HG03342 (cell line): ENCODE results near the gene TMEM132C.

Experiments used
- ATAC-seq: cut with Tn5 transposase; IDR thresholded peaks from one replicate; pipeline ENCODE4 v1.9.1; 2021; ENCODE audit warnings: mild to moderate bottlenecking, moderate library complexity; ENCODE audit not compliant: unreplicated experiment

TMEM132C gene

DNA sequence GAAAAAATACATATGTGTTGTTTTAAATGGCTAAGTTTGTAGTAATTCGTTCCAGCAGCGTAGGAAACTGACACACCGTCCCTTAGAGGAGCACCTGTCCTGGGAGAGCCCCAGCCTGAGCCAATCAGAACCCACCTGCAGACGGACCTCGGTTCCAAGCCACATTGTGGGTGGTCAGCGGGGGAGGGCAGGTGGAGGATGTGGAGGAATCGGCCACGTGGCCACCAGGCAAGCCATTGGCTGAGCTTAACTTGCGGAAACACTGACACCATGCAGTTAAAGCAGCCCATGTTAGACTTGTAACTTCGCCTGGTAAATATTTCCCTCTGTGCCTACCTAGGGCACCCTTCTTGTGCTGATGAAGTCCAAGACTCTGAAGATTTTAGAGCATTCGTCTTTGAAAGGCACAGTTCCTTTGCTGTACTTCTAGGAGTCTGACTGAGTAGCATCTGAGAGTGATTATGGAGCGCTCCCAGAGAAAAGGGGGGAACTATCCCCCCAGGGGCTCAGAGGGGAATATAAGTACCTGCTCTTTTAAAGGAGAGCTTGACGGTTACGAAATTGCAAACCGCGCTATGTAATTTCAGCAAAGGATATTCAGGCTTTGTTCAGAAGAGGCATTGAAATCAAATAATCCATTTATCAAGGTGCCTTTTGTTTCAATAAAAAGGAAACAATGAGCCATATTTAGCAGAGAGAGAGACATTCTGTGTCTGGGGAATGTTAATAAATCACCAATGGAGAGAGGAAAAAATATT is 135.7 kb downstream of the TMEM132C start:
- no peak for ATAC-seq

DNA sequence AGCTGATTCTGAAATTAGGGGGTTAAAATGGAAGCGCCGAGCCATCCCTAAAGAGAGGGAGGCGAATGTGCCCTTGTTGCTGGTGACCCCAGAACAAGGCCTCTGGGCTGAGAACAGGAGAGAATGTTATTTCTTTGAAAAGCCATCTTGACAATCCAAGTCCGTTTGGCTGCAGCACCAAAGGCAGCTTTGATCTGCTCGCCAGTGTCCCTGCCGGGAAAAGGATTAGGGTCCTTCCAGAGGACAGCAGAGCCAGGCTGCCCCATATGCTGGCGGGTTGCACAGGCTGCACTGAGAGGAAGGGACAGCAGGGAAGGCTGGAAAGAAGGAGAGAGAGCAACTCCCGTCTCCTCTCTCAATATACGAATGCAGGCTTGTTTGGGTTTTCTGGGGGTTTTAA is 141.7 kb downstream of the TMEM132C start:
- ATAC-seq: no peak

DNA sequence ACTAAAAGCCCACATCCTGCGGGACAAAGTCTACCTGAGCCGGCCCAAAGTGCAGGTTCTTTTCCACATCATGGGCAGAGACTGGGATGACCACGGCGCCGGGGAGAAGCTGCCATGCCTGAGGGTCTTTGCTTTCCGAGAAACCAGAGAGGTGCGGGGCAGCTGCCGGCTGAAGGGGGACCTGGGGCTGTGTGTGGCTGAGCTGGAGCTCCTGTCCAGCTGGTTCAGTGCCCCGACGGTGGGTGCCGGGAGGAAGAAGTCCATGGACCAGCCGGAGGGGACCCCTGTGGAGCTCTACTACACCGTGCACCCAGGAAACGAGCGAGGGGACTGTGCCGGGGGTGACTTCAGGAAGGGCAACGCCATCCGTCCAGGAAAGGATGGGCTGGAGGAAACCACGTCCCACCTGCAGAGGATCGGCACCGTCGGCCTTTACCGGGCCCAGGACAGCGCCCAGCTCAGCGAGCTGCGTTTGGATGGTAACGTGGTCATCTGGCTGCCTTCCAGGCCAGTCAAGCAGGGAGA is 148.1 kb downstream of the TMEM132C start:
- ATAC-seq: no peak

DNA sequence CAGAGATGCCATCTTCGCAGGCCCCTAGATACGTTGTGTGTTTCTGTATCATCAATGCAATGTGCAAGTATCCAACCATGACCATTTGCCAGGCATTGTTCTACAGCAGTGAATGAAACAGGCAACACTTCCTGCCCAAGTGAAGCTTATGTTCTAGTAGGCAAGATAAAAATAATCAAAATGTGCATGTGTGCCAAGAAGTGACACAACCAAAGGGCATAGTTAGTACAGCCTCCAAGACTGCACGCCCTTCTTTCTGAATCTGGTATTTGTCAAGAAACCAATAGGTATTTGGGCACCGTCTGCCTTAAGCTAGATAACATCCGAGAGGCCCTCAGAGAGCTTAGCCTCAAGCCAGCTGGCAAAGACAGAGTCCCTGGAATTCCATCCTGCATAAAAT is 152.0 kb downstream of the TMEM132C start:
- no peak for ATAC-seq

DNA sequence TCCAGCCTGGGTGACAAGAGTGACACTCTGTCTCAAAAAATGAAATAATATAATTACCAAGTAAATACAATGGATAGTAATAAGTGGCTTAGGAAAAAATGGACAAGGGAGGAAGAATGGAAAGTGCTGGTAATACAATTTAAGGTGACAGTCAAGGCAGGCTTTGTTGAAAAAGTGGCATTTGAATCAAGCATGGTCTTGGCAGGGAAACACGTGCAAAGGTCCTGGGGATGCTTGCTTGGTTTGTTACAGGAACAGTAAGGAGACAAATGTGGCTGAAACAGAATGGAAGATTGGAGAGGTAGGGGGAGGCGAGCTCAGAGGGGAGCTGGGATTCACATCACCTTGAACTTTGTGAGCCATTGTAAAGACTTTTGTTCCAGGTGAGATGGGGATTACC is 153.2 kb downstream of the TMEM132C start:
- ATAC-seq: no peak

DNA sequence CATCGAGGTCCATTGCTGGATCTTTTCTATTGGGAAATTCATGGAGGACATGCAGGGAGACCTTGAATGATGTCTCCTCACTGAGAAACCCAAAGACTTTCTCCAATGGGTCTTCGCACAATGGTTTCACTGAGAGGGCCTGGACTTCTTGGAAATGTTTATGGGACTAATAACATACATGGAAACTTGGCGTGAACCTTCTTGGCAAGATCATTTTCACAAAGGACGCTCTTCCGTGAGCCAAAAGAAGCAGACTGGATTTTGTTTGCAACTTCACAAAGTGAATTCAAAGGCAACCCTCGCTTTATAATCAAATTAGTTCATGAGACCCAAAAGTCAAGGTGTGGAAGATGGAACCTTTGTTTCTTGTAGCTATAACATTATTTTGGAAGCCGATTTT is 154.4 kb downstream of the TMEM132C start:
- ATAC-seq: no peak

DNA sequence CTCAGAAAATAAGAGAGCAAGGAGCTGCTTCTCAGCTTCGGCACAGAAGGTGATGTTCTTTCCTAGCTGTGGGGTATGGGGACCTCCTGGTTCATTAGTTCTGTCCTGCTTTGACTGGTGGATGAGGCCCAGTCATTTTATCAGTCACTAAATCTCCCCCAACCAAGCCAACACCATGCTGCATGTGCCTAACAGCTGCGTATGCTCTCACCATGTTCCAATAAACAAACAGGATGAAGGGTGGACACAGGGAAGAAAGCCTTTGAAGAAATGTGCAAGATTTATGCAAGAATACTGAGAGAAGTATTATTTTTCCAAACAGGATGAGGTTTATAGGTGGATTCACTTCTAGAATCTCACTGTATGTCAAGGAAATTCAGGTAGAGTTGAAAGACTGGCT is 156.2 kb downstream of the TMEM132C start:
- ATAC-seq: no peak

DNA sequence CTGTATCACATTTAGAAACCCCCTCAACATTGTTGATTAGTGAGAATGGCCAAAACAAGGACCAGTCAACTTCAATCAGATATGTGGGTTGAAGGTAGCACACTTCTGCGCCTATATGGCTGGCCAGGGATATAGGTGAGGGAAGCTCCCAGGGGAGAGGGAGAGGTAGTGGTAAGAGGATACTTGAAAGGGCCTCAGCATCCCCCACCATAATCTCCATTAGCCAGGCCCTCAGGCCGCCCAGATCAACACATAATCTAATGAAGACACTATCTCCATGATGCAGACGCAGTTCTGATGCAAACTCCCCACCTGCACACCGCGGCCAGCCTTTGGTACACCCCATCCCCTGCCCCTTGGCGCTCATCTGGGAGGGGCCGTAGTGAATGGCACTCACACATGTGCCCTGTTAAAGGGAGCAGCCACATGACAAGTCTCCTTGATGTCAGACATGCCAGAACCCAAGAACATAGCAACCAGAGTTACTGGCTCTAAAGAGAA is 158.0 kb downstream of the TMEM132C start:
- no peak for ATAC-seq

DNA sequence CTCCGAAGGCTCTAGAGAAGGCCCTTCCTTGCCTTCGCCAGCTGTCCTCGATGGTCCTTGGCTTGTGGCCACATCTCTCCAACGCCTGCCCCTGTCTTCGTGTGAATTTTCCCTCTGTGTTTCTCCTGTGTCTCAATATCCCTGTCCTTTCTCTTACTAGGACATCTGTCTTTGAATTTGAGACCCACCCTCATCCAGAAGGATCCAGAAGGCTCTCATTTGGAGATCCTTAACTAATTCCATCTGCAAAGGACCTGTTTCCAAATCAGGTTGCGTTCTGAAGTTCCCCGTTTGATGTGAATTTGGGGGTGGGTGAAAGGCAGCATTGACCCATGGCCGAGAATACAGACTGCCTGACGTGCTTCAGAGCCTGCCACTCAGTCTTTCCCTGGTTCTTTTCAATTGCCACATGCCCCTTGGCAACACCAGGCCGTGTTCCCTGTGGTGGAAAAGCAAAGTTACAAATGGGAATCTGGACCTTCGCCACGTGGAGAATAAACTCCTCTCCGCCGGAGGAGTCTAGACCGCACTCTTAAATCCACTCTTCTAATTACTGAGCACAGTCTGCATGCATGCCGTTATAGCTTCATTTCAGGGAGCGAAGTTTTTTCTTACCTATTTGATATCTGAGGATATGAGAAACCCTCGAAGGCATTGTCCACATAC is 158.8 kb downstream of the TMEM132C start:
- no peak for ATAC-seq

DNA sequence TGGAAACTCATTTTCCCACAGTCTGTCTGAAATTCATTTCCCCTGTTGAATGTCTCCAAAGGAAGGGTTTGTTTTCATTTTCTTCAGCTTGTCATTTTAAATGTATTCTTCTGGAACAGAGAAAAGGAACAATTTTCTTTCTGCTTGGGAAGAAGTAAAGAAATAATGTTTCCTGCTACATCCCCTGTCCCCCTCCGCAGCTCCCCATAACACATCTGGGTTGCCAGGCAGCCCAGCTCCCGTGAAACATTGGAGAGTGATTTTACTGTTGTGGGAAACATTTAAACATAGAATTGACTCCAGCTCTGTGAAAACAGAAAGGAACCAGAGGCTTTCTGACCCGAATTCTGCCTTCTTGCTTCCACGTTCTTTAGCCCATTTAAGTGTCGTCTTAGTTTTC is 159.5 kb downstream of the TMEM132C start:
- no peak for ATAC-seq

DNA sequence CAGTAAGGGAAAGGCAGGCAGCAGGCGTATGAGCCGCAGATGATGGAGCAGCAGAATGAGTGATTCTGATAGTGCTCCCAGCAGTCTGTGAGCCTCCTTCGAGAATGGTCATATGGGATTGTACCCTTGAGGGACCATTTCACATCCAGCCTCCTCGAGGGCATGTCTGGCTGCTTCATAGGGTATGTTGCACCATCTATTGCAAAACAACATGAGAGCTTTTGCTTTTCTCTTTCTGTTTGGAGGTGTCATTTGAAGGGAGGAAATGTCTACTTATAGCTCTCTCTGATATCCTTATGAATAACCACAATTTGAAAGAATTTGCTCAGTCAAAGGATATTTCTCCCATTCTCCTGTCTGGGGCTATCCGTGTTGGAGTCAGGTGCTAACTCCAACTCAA is 172.8 kb downstream of the TMEM132C start:
- ATAC-seq: no peak

DNA sequence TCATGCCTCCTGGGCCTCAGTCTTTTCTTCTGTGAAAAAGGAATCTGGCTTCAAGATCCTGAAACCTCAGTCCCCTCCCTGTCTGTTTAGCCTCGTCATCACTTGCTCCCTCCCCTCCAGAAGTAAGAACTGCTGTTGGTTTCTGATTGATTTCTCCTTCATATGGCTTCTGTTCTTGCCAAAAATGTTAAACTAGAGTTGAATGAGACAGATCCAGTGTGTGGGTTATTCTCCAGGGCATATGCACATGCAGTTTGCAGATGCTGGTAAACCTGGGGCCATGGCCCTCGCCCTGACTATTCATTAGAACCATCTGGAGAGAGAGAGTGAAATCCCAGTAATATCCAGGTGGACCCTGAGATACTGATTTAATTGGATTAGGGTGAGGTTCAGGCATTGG is 175.1 kb downstream of the TMEM132C start:
- ATAC-seq: no peak

DNA sequence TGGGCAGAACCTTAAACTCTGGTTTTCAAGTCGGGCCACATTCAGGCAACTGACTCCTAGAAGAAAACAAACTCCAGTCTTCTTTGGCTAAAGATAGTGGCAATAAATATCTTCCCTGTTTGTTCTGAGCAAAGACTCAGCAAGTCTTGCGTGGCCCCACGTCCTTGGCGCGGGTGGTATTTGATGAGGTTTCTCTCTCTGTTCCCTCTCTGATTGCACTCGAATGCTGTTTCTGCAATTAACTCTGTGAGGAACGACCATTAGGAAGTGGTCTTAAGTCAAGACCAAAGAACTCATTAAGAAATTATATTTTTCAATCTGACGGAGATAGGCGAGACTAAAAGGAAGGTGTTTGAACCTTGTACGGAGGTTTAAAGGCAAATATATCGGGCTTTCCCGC is 177.6 kb downstream of the TMEM132C start:
- no peak for ATAC-seq

DNA sequence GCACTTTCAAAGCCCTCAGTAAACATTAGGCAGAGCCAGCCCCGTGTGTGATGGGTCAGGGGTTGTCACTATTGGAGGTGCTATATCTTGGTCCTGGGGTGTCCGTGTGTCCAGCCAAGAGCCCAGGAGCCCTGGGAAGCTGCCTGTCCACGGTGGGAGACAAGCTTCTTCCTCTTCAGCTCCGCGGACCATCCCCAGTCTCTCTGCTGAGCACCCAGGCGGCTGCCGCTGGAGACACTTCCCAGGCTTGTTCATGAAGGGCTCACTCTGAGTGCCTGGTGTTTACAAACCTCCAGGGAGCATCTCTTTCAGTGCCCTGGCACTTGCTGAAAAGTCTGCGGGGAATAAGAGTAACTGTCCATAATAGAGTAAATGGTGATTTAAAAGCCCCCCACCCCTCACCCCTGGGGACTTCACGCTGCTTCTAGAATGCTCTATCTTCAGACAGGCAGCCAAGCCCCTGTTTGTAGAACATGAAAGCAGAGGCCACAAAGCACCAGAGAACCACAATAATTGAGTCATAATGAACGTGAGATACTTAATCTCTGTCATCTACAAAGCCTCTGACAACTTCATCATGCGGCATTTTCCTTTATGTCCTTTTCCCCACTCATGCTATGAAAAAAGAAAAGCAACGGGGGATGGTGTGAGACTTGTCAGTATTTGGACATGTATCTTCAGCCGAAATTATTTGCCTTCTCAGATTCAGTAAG is 178.6 kb downstream of the TMEM132C start:
- ATAC-seq: no peak

DNA sequence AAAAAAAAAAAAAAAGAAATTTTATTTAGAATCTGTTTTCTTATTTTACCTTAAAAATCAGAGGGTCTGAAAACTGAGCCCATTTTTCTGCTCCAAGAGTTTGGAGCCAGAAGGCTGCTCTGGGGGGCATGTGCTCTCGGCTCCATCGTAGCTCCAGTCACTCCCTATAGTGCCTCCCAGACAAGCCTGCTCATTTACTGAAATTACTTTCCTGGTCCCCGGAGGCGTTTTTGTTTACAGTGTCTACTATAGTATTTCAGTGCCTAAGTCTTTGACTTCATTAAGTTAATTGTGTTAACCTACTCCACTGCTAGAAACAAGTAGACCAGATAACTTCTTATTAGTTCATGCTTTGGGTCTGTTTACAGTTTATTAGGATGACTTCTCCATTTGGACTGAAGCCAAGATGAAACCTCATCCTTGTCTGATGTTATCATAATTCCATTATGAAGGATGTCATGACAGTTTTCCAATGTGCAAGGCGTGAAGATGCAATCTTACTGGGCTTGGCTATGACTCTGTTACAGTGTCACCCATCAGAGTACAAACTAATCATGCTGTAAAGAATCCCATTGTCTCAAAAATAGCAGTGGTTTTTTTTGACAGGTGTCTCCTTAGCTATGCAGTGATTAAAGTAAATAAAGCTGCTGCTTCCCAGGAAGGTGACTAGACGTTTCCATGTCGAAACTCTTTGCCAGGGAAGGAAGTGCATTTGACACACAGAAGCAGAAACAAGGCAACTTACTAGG is 182.3 kb downstream of the TMEM132C start:
- no peak for ATAC-seq

DNA sequence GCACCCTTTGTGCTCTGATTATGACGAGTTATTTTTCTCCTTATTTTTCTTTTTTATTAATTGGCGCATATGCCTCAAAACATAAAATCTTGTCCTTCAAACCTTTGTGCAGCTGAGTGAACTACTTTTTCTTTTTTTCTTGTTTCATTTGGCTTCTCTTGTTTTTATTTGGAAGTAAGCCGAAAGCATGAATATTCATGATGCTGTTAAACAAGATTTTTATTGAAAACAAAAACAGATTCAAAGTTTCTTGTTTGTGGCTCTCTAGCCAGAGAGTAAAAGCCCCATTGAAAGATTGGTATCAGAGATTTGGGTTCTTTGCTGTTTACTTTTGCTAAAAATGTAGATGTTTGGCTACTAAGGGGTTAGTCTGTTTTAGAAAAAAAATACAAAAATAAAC is 183.8 kb downstream of the TMEM132C start:
- no peak for ATAC-seq

DNA sequence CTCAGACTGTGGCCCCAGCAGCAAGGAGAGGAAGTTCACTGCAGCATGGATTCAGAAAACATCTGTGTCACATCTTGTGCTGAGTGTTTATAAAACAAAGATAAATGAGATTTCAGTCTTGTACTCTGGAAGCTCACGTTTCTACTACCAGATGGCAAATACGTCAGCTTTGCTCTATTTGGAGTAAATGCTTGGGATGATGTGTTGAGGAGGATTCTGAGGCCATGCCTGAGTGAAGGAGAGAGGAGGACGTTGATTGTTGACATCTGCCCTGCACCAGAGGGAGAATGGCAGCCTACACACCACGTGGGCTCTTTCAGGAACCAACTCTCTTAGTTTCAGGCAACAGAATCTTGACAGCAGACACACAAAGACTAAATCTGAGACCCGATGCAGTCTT is 188.9 kb downstream of the TMEM132C start:
- ATAC-seq: no peak

DNA sequence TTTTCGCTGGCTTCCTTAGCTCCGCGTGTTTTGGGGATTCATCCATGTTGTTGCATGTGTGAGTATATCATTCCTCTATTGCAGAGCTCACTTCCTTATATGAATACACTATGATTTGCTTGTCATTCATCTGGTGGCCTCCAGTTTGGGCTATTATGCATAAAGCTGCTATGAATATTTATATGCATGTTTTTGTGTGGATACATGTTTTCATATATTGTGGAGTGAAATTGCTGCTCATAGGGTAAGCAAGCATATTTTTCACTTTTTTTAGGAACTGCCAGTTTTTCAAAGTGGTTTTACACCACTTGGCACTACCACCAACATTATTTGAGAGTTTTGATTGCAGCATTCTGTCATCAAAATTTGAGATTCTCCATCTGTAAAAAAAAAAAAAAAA is 190.0 kb downstream of the TMEM132C start:
- no peak for ATAC-seq

DNA sequence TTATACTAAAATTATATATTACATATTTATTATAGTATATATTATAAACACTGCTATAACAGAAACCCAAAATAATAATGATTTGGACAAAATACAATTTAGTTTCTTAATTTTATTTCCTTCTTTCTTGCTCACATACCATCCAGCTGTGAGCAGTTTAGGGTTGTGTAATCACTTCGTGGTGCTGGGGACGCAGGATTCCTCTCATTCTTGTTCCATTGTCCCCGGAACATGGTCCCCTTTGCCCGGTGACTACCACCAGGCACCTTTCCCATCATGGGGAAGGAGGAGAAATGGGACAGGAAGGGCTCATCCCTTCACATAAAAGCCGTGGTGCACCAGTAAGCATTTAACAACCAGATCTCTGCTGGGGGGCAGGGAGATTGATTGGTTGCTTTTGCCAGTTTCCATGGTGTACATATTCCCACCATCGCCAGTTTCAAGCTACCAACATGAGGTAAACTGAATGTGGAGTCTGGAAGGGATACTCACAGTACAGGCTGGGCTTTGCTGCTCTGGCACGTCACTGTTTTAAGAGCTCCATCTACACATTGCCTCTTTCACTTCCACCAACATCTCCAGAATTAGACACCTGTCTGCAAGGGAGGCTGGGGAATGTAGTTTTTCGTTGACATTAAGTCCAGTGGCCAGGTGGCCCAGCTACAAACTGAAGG is 191.5 kb downstream of the TMEM132C start:
- no peak for ATAC-seq

DNA sequence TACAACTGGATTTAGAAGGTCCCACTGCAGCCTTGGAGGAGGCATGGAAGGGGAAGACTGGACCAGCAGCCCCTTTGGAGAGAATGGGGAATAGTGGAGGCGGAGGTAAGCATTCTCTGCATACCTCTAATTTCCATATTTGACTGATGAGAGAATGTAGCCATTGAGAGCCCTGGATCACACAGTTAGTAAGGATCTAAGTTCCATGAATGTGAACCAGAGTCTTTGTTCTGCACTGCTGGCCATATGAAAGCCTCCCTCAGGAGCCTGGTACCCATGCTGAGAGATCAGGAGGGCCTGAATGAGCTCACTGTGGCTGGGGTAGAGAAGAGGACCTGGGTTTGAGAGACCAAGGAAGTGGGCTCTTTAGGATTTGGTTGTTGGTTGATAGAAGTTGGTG is 192.1 kb downstream of the TMEM132C start:
- ATAC-seq: no peak
